GOT3 (cell line): Measurements from ENCODE around the gene THOC3.
"Not testable (repeated sequence)": the region's sequence is repeated elsewhere in the genome, so short reads cannot be mapped to it uniquely, and the experiment has no call there.

ENCODE experiments used
- DNase-seq: peaks from one replicate; lab custom pipeline; 2025; ENCODE audit warnings: mixed read lengths; lab: John Stamatoyannopoulos, UW

THOC3 gene, protein sequence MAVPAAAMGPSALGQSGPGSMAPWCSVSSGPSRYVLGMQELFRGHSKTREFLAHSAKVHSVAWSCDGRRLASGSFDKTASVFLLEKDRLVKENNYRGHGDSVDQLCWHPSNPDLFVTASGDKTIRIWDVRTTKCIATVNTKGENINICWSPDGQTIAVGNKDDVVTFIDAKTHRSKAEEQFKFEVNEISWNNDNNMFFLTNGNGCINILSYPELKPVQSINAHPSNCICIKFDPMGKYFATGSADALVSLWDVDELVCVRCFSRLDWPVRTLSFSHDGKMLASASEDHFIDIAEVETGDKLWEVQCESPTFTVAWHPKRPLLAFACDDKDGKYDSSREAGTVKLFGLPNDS

GRCh38 chr5:175967471-175968372, at the start of gene THOC3:
THOC3 (minus strand) TSS chr5:175968315; CDS start chr5:175968208, 107 bp downstream.
- not testable (repeated sequence) for DNase-seq

GRCh38 chr5:176017324-176017723, 49.2 kb upstream of the THOC3 start:
- not testable (repeated sequence) for DNase-seq

DNA sequence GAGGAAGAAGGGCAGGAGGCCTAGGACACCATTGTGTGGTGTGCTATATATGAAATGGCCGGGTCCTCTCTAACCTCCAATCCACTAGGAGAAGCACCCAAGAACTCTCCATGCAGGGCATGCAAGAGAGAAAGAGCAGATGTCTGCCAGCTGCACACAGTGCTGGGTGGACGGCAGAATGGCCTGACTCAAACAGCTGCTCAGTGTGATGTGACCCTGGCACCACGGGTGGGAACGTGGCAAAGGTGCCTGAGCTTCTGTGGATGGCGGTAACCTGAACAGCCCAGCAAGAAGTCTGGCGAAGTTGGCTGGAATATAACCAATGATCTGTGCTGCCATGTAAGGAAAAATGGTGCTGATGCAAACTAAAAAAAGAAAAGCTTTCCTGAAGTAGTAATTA, 46.2 kb upstream of the THOC3 start:
- DNase-seq: not testable (repeated sequence)

DNA sequence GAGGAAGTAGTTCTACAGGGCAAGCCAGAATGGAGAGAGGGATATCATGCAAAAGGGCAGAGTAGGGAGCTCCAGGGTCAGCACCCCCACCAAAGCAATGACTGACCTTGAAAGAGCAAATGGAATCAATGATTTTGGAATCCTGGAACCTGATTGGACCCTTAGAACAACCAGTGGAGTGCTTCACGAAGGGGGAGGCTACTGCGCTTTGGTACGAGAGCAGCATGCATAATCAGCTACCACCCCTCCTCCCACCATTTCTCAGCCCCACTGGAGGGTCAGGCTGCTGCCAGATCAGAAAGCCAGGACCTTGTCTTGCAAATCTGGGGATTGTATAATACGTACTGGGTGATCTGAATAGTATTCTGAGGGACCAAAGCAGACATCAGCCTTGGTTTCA, 43.0 kb upstream of the THOC3 start:
- DNase-seq: not testable (repeated sequence)

DNA sequence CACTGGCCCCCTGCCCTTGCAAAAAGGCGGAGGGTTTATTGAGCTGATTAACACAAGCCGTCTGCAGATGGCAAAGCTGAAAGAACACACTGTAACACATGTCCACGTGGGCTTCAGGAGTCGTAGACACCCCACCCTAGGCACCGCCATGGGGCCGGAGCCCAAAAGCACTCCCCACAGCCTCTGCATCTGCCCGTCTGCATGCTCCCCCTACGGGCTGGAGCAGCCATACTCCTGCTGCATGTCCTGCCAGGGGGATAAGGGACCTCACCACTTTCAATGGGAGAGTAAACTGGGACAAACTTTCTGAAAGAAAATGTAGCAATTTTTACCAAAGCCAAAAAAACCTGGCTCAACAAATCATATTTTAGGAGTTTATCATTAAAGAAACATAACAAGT, 42.1 kb upstream of the THOC3 start:
- not testable (repeated sequence) for DNase-seq

- DNase-seq: not testable (repeated sequence)
Measured at GRCh38 chr5:176007220-176007619, 39.1 kb upstream of the THOC3 start.

DNA sequence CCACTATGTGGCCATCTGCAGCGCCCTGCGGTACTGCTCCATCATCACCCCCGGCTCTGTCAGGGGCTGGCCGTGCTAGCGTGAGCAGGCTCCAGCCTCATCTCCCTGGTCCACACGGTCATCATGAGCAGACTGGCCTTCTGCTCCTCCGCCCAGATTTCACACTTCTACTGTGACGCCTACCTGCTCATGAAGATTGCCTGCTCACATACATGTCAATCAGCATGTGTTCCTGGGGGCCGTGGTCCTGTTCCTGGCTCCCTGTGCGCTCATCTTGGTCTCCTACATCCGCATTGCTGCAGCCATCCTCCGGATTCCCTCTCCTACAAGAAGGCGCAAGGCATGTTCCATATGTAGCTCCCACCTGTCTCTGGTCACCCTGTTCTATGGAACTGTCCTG, 38.7 kb upstream of the THOC3 start:
- not testable (repeated sequence) for DNase-seq

DNA sequence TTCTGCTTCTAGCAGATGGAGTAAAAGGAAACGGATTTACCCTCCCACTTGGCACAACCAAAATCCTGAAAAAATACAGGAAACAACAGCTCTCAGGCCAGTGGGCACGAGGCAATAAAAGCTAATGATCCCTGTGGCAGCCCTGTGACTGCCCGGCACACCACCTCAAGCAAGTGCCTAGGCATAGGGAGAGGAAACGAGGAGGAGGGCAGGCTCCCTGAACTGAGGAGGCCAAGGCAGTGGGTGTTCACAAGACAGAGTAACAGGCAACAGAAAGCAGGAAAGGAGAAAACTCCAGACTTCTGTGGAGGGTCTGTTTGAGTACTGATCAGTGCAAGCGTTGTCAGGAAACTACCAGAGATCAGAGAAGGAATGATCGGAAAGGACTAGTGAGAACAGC, 29.9 kb upstream of the THOC3 start:
- not testable (repeated sequence) for DNase-seq

DNA sequence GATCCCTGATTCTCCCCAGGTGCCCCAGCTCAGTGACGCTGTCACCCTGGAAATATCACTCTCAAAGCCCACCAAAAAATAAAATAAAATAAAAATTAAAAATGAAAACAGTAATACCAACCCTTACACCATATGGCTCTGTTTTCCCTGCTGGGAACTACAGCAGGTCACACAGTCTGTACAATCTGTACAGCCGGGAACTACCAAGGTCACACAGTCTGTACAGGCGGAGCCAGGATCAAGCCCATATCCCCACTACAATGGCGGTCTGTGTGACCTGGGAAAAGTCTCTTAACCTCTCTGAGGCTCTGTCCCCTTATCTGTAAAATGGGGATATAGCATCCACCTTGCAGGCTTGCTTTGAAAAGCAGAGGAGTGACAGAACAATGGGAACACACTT, 29.4 kb upstream of the THOC3 start:
- DNase-seq: not testable (repeated sequence)

- DNase-seq: not testable (repeated sequence)
Measured at GRCh38 chr5:175996791-175997190, 28.7 kb upstream of the THOC3 start.

- not testable (repeated sequence) for DNase-seq
Measured at GRCh38 chr5:175995506-175995905, 27.4 kb upstream of the THOC3 start.

GRCh38 chr5:175979371-175979995, 11.4 kb upstream of the THOC3 start:
- not testable (repeated sequence) for DNase-seq

- not testable (repeated sequence) for DNase-seq
Measured at GRCh38 chr5:175968381-175968780, 266 bp upstream of the THOC3 start.

- not testable (repeated sequence) for DNase-seq
Measured at GRCh38 chr5:175962329-175962728, 5.8 kb downstream of the THOC3 start.

- DNase-seq: not testable (repeated sequence)
Measured at GRCh38 chr5:175960228-175960627, 7.9 kb downstream of the THOC3 start.

DNA sequence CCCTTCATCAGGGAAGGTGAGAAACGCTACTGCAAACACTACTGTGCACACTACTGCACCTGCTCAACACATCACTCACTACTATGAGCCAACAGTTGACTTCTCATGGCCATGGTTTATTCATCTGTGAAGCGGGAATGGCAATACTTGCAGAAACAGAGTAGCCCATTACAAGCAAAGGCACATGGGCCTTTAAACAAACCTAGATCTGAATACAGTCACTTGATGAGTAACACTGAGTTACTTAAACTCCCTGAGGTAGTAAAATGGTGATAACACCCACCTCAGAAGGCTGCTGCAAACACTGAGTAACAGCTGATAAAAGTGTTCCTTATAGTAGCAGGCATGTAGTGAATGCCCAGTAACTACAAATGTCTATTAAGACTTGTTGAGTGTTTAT, 9.6 kb downstream of the THOC3 start:
- DNase-seq: not testable (repeated sequence)

DNA sequence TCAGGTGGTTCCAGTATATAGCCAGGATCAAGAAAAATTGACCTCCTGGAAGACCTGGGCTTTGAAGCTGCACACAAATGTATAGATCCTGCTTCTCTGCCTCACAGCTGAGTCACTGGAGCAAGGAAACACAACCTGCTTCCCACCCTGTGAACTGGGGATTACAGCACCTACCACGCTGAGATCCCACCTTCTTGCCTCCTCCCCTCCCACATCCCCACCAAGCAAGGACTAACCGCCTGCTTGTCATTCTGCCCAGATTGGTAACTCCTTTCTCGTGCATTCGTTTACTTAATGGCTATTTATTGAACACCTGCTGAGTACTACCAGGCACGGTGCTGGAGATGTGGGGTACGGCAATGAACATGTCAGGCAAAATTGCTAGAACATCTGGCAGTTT, 14.0 kb downstream of the THOC3 start:
- DNase-seq: not testable (repeated sequence)

GRCh38 chr5:175952810-175953209, 15.3 kb downstream of the THOC3 start:
- DNase-seq: not testable (repeated sequence)

GRCh38 chr5:175951339-175951969, 16.7 kb downstream of the THOC3 start:
- DNase-seq: not testable (repeated sequence)

- DNase-seq: not testable (repeated sequence)
Measured at GRCh38 chr5:175948329-175949108, 19.6 kb downstream of the THOC3 start.

DNA sequence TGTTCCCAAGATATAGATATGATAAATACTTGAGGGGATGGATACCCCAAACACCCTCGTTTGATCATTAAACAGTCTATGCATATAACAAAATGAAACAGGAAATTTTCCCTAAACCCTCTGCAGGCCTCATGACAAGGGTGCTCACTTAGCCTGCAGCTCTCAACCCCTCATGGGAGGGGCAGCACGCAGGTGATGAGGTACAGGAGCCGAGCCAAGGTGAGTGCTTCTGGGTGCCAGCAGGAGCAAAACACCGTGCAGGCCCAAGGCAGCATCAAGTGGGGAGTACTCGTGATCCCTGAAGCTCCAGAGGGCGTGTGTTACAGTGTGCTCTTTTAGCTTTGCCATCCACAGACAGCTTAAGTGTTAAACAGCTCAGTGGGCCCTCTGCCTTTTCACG, 24.9 kb downstream of the THOC3 start:
- DNase-seq: not testable (repeated sequence)
